ENCODE data around the gene ORM2. TPM values are rescaled to one million over a fixed set of nuclear protein-coding genes. Genes with fewer than 3 reads are reported as not detected.
"Not testable (repeated sequence)": the region's sequence is repeated elsewhere in the genome, so short reads cannot be mapped to it uniquely, and the experiment has no call there.

Gene ORM2
- total RNA-seq (2014; rRNA removed; shearing (Covaris generic); ENCODE audit: low replicate concordance), result not detected in 2 replicates

DNA sequence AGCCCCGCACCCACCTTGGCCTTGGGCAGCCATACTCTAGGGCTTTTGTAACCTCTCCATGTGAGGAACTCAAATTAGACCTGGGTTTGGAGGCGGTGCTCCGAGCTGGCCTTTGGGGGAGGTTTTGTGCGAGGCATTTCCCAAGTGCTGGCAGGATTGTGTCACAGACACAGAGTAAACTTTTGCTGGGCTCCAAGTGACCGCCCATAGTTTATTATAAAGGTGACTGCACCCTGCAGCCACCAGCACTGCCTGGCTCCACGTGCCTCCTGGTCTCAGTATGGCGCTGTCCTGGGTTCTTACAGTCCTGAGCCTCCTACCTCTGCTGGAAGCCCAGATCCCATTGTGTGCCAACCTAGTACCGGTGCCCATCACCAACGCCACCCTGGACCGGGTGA, at the start of gene ORM2:
ORM2 (plus strand) TSS at position 245 of the 398 bp plus-strand sequence; CDS start at position 281, 36 bp downstream.
- not testable (repeated sequence) for H2AFZ ChIP-seq (ENCODE audit: low read length); H3K27ac ChIP-seq (ENCODE audit: low read length); DNase-seq; H3K79me2 ChIP-seq (ENCODE audit: low read length); H4K20me1 ChIP-seq (ENCODE audit: insufficient read depth, low read depth, low read length); H3K4me3 ChIP-seq (ENCODE audit: low read length); H3K9me3 ChIP-seq (ENCODE audit: low read length); H3K9ac ChIP-seq (ENCODE audit: low read length); H3K27me3 ChIP-seq (ENCODE audit: low read length); H3K4me1 ChIP-seq (ENCODE audit: low read length); H3K36me3 ChIP-seq (ENCODE audit: insufficient read depth, low read length); H3K9me2 ChIP-seq (replicated peaks; ENCODE audit: insufficient read depth, low read length); H3K4me2 ChIP-seq (ENCODE audit: low read depth, low read length, poor library complexity, severe bottlenecking)

DNA sequence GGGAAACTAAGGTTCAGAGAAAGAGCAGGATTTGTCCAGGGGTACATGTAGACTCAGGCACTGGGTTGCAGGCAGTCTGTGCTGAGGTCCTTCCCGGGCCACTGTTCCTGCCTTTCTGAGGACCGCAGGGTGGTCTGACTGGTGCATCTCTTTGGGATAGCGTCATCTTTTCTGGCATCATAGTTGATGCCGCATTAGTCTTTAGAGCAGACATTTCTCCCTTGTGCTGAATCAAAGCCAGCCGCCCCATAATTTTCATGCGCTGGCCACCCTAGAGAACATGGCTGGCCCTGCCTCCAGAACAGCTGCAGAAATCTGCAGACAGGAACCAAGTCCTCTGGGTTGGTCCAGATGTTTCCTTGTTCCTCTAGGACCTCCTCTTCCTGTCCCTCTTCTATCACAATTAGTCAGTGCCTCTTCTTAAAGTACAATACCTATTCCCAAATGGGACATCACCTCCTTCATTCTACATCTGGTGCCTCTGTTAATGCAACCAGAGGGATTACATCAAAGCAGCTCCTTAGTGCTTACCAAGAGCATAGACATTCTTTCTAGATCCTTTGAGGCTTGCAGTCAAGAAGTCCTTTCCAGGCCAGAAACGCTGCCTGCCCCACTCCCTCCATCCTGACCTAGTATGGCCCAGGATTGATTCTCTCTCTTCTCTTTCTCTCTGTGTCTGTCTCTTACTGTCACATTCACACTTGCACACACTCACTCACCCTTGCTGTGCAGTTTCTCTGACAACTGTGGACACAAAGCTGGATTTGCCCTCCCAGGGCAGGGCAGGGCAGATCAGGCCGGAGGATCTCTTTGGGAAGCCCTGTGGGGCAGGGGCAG, 48.8 kb upstream of the ORM2 start:
- Histone ChIP-seq H3K79me2 (ENCODE audit: low read length) (no peaks in the 10 kb centered on the region), H3K9me2 (replicated peaks; ENCODE audit: insufficient read depth, low read length) (no peaks in the 10 kb centered on the region), H3K4me3 (ENCODE audit: low read length) (no peak overlapping the region), H3K36me3 (ENCODE audit: insufficient read depth, low read length) (no peaks in the 10 kb centered on the region), H3K9ac (ENCODE audit: low read length) (no peak overlapping the region), H3K27ac (ENCODE audit: low read length) (no peak overlapping the region), H4K20me1 (ENCODE audit: insufficient read depth, low read depth, low read length) (no peaks in the 10 kb centered on the region), H3K4me2 (ENCODE audit: low read depth, low read length, poor library complexity, severe bottlenecking) (no peak overlapping the region), H3K9me3 (ENCODE audit: low read length) (no peaks in the 10 kb centered on the region), H3K4me1 (ENCODE audit: low read length) (peaks cover 4% of the 10 kb centered on the region; the same call in 1 of the 2 replicates), H2AFZ (ENCODE audit: low read length) (no peak overlapping the region), H3K27me3 (ENCODE audit: low read length) (no peaks in the 10 kb centered on the region)
- DNase-seq, result no peak

DNA sequence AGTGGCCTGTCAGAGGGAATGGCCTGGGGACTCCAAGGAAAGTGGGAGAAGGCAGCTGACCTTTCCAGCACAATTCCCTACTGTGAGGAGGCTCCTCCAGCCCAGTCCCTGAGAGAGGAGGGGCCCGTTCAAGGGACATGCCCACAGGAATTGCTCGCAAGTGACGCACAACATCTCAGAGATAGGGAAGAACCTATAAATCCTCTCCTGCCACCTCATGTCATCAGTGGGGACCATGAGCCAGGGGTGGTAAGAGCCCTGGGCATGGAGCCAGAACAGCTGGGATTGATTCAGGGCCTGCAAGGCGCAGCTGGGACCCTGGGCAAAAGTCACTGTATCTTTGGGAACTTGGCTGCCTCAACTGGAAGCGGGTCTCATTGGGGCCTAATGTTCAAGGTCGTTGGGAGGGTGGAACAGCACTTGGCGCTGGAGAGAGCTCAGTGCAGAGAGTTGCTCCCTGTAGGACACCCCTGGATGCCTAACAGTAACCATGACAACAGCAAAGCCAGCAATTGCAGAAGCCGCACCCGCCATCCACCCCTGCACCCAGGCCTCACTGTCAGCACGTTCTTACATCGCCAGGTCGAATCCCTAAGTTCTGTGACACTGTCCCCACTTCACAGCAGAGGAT, 48.1 kb upstream of the ORM2 start:
- no peak for DNase-seq
- H2AFZ ChIP-seq (ENCODE audit: low read length), result no peak overlapping the region
- H3K4me2 ChIP-seq (ENCODE audit: low read depth, low read length, poor library complexity, severe bottlenecking), result no peak overlapping the region
- H3K4me3 ChIP-seq (ENCODE audit: low read length), result no peak overlapping the region
- H4K20me1 ChIP-seq (ENCODE audit: insufficient read depth, low read depth, low read length), result no peaks in the 10 kb centered on the region
- H3K36me3 ChIP-seq (ENCODE audit: insufficient read depth, low read length), result no peaks in the 10 kb centered on the region
- H3K79me2 ChIP-seq (ENCODE audit: low read length), result no peaks in the 10 kb centered on the region
- no peak overlapping the region for H3K9ac ChIP-seq (ENCODE audit: low read length)
- H3K4me1 ChIP-seq (ENCODE audit: low read length), result peaks cover 4% of the 10 kb centered on the region; the same call in 1 of the 2 replicates
- H3K9me3 ChIP-seq (ENCODE audit: low read length), result no peaks in the 10 kb centered on the region
- no peak overlapping the region for H3K27ac ChIP-seq (ENCODE audit: low read length)
- H3K27me3 ChIP-seq (ENCODE audit: low read length), result no peaks in the 10 kb centered on the region
- H3K9me2 ChIP-seq (replicated peaks; ENCODE audit: insufficient read depth, low read length), result no peaks in the 10 kb centered on the region

GRCh38 chr9:114282104-114282485, 47.6 kb upstream of the ORM2 start:
- Histone ChIP-seq H3K9me3 (ENCODE audit: low read length) (no peaks in the 10 kb centered on the region), H3K4me2 (ENCODE audit: low read depth, low read length, poor library complexity, severe bottlenecking) (no peak overlapping the region), H3K9me2 (replicated peaks; ENCODE audit: insufficient read depth, low read length) (no peaks in the 10 kb centered on the region), H2AFZ (ENCODE audit: low read length) (no peak overlapping the region), H3K27me3 (ENCODE audit: low read length) (no peaks in the 10 kb centered on the region), H3K4me1 (ENCODE audit: low read length) (peaks cover 4% of the 10 kb centered on the region; the same call in 1 of the 2 replicates), H3K4me3 (ENCODE audit: low read length) (no peak overlapping the region), H3K9ac (ENCODE audit: low read length) (no peak overlapping the region), H3K36me3 (ENCODE audit: insufficient read depth, low read length) (no peaks in the 10 kb centered on the region), H3K27ac (ENCODE audit: low read length) (no peak overlapping the region), H4K20me1 (ENCODE audit: insufficient read depth, low read depth, low read length) (no peaks in the 10 kb centered on the region), H3K79me2 (ENCODE audit: low read length) (no peaks in the 10 kb centered on the region)
- no peak for DNase-seq

DNA sequence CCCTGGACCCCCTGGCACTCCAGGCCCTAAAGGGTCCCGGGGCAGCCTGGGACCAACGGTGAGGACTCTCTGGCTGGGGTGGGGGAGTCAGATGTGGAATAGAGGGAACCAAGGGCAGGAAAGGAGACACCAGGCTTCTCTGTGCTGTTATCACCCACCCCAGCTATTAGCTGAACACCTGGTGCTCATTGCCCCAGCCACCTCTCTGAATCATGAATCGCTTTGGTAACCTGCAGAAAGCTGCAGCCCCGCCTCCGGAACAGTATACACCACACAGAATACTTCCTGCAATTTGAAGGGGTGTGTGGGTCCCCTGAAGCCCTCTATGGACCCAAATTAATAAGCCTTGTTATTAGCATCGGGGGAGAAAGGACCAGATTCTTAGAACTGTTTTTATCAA, 47.2 kb upstream of the ORM2 start:
- no peaks in the 10 kb centered on the region for H3K9me2 ChIP-seq (replicated peaks; ENCODE audit: insufficient read depth, low read length)
- H3K79me2 ChIP-seq (ENCODE audit: low read length), result no peaks in the 10 kb centered on the region
- H3K4me3 ChIP-seq (ENCODE audit: low read length), result no peak overlapping the region
- no peak overlapping the region for H2AFZ ChIP-seq (ENCODE audit: low read length)
- H3K27ac ChIP-seq (ENCODE audit: low read length), result no peak overlapping the region
- no peaks in the 10 kb centered on the region for H3K27me3 ChIP-seq (ENCODE audit: low read length)
- H3K4me1 ChIP-seq (ENCODE audit: low read length), result no peaks in the 10 kb centered on the region
- no peak overlapping the region for H3K4me2 ChIP-seq (ENCODE audit: low read depth, low read length, poor library complexity, severe bottlenecking)
- H3K36me3 ChIP-seq (ENCODE audit: insufficient read depth, low read length), result no peaks in the 10 kb centered on the region
- no peak overlapping the region for H3K9ac ChIP-seq (ENCODE audit: low read length)
- no peak for DNase-seq
- no peaks in the 10 kb centered on the region for H3K9me3 ChIP-seq (ENCODE audit: low read length)
- no peaks in the 10 kb centered on the region for H4K20me1 ChIP-seq (ENCODE audit: insufficient read depth, low read depth, low read length)

DNA sequence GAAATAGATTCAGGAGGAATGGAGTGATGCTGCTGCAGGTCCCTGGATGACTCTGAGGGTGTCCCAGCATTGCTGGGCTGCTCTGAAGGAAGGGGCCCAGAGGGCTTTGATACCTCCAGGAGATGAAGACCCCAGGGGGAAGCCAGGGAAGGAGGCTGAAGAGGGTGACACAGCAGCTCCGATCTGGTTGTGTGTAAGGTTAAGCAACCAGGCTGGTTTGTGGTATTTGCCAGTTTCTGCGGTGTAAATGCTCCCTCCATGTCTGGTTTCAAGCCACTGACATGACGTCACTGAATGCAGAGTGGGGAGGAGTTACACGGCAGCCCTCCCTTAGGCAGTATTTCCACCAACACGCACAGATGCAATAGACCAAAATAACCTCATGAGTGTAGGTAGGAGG, 46.7 kb upstream of the ORM2 start:
- Histone ChIP-seq H3K27ac (ENCODE audit: low read length) (no peak overlapping the region), H3K4me2 (ENCODE audit: low read depth, low read length, poor library complexity, severe bottlenecking) (no peak overlapping the region), H3K4me1 (ENCODE audit: low read length) (no peaks in the 10 kb centered on the region), H3K36me3 (ENCODE audit: insufficient read depth, low read length) (no peaks in the 10 kb centered on the region), H3K79me2 (ENCODE audit: low read length) (no peaks in the 10 kb centered on the region), H2AFZ (ENCODE audit: low read length) (no peak overlapping the region), H3K9ac (ENCODE audit: low read length) (no peak overlapping the region), H3K9me3 (ENCODE audit: low read length) (no peaks in the 10 kb centered on the region), H4K20me1 (ENCODE audit: insufficient read depth, low read depth, low read length) (no peaks in the 10 kb centered on the region), H3K27me3 (ENCODE audit: low read length) (no peaks in the 10 kb centered on the region), H3K4me3 (ENCODE audit: low read length) (no peak overlapping the region), H3K9me2 (replicated peaks; ENCODE audit: insufficient read depth, low read length) (no peaks in the 10 kb centered on the region)
- DNase-seq, result no peak

GRCh38 chr9:114283551-114284111, 46.0 kb upstream of the ORM2 start:
- no peak overlapping the region for H3K9ac ChIP-seq (ENCODE audit: low read length)
- H3K4me2 ChIP-seq (ENCODE audit: low read depth, low read length, poor library complexity, severe bottlenecking), result no peak overlapping the region
- H3K4me3 ChIP-seq (ENCODE audit: low read length), result no peak overlapping the region
- no peaks in the 10 kb centered on the region for H3K27me3 ChIP-seq (ENCODE audit: low read length)
- no peaks in the 10 kb centered on the region for H3K9me3 ChIP-seq (ENCODE audit: low read length)
- no peaks in the 10 kb centered on the region for H4K20me1 ChIP-seq (ENCODE audit: insufficient read depth, low read depth, low read length)
- no peaks in the 10 kb centered on the region for H3K79me2 ChIP-seq (ENCODE audit: low read length)
- H3K4me1 ChIP-seq (ENCODE audit: low read length), result no peaks in the 10 kb centered on the region
- H3K9me2 ChIP-seq (replicated peaks; ENCODE audit: insufficient read depth, low read length), result no peaks in the 10 kb centered on the region
- no peak for DNase-seq
- no peak overlapping the region for H3K27ac ChIP-seq (ENCODE audit: low read length)
- H2AFZ ChIP-seq (ENCODE audit: low read length), result no peak overlapping the region
- H3K36me3 ChIP-seq (ENCODE audit: insufficient read depth, low read length), result no peaks in the 10 kb centered on the region

- no peaks in the 10 kb centered on the region for H3K4me1 ChIP-seq (ENCODE audit: low read length)
- H2AFZ ChIP-seq (ENCODE audit: low read length), result no peak overlapping the region
- H3K9me2 ChIP-seq (replicated peaks; ENCODE audit: insufficient read depth, low read length), result no peaks in the 10 kb centered on the region
- H3K9ac ChIP-seq (ENCODE audit: low read length), result no peak overlapping the region
- H3K27me3 ChIP-seq (ENCODE audit: low read length), result no peaks in the 10 kb centered on the region
- no peak for DNase-seq
- no peak overlapping the region for H3K27ac ChIP-seq (ENCODE audit: low read length)
- H3K4me2 ChIP-seq (ENCODE audit: low read depth, low read length, poor library complexity, severe bottlenecking), result no peak overlapping the region
- no peak overlapping the region for H3K4me3 ChIP-seq (ENCODE audit: low read length)
- no peaks in the 10 kb centered on the region for H3K36me3 ChIP-seq (ENCODE audit: insufficient read depth, low read length)
- H4K20me1 ChIP-seq (ENCODE audit: insufficient read depth, low read depth, low read length), result no peaks in the 10 kb centered on the region
- no peaks in the 10 kb centered on the region for H3K9me3 ChIP-seq (ENCODE audit: low read length)
- no peaks in the 10 kb centered on the region for H3K79me2 ChIP-seq (ENCODE audit: low read length)
These were observed 45.2 kb upstream of the ORM2 start for GRCh38 chr9:114284316-114285060.
